Bronchial epithelial cell (primary cell): ENCODE measurements around the gene HAPSTR1. TPM values are rescaled to one million over a fixed set of nuclear protein-coding genes. Genes with fewer than 3 reads are reported as not detected.
"Not testable (repeated sequence)": the region's sequence is repeated elsewhere in the genome, so short reads cannot be mapped to it uniquely, and the experiment has no call there.

Experiments
- DNase-seq: peaks from one replicate; pipeline ENCODE4 v3.0.0-alpha.2; 2010; ENCODE audit warnings: low read depth
- FAIRE-seq: peaks from 2 replicates; lab custom pipeline; 2011; peaks lifted over from hg19 to GRCh38; lab: Jason Lieb, UNC
- H3K27me3 ChIP-seq: 2 replicates; pipeline ENCODE4 v1.5.1; 2011; ENCODE audit warnings: low read length; ENCODE audit not compliant: control insufficient read depth, insufficient read depth
- H3K36me3 ChIP-seq: 2 replicates; pipeline ENCODE4 v1.5.1; 2011; ENCODE audit warnings: low read length; ENCODE audit not compliant: control insufficient read depth, insufficient read depth
- H3K4me3 ChIP-seq: 2 replicates; pipeline ENCODE4 v1.5.1; 2011; ENCODE audit warnings: mild to moderate bottlenecking, low read depth, low read length, control low read depth
- total RNA-seq: library from RNA; depleted of rRNA; stranded (reverse); fragments of >200 nt; gene quantifications from 2 replicates; pipeline ENCODE4 v1.2.1, GENCODE V29; 2014
- TF ChIP-seq, protein P1 (sequence below): IDR thresholded peaks from 2 replicates; pipeline ENCODE4 v1.5.1; 2011; ENCODE audit warnings: mild to moderate bottlenecking, moderate library complexity, low read length, control low read depth, inconsistent platforms; ENCODE audit not compliant: insufficient read depth, severe bottlenecking

Gene HAPSTR1, protein sequence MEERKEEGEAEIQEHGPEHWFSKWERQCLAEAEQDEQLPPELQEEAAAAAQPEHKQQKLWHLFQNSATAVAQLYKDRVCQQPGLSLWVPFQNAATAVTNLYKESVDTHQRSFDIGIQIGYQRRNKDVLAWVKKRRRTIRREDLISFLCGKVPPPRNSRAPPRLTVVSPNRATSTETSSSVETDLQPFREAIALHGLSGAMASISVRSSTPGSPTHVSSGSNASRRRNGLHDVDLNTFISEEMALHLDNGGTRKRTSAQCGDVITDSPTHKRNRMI
- total RNA-seq: 66.1 and 91.0 TPM in 2 replicates

DNA sequence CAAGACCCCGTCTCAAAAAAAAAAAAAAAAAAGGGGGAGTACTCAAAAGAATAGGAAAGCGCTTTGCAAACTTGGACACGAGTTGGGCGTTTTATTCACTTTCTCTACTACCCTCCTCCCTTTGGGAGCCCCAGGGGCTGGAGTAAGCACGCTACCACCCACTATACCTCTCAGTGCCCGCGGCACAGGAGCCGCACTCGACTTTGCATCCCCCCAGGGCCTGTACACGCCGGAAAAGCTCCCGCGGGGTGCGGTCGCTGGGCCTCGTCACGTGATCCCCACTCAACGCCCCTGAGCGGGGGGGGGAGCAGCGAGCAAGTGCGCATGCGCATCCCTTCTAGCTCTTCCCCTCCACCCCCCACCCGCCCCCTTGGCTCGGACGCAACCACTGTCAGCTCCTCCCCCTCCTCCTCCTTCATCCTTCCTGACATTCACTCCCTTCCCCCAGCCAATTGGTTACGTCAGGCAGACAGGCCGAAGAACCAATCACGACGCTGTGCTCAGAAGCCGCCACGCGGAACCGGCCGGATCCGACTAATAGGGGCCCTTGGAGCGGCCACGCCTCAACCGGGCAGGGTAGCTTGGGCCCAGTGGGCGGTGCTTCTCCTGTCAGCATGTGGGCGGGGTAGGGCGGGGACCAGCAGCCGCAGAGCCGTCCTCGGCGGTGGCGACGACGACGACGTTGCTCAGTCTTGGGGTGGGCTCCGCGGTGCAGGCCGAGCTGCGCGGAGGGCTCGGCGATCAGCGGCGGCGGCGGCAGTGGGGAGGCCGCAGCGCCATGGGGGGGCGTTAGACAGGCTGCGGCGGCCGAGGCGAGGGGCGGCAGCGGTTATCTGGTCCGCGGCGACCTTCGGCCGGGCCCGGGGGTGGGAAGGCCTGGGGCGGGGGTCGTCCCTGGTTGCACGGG, at the start of gene HAPSTR1:
Gene HAPSTR1 (plus strand): TSS at position 685 of the 907 bp plus-strand sequence. CDS start 401 bp downstream, outside the sequence.
- FAIRE-seq: no peak
- DNase-seq: peak; percentile 99
- Histone ChIP-seq H3K4me3 (peak within 1 kb of the TSS; percentile 81), H3K36me3 (peaks cover 6% of the 10 kb centered on the region), H3K27me3 (no peaks in the 10 kb centered on the region)
- TF ChIP-seq, protein P1, sequence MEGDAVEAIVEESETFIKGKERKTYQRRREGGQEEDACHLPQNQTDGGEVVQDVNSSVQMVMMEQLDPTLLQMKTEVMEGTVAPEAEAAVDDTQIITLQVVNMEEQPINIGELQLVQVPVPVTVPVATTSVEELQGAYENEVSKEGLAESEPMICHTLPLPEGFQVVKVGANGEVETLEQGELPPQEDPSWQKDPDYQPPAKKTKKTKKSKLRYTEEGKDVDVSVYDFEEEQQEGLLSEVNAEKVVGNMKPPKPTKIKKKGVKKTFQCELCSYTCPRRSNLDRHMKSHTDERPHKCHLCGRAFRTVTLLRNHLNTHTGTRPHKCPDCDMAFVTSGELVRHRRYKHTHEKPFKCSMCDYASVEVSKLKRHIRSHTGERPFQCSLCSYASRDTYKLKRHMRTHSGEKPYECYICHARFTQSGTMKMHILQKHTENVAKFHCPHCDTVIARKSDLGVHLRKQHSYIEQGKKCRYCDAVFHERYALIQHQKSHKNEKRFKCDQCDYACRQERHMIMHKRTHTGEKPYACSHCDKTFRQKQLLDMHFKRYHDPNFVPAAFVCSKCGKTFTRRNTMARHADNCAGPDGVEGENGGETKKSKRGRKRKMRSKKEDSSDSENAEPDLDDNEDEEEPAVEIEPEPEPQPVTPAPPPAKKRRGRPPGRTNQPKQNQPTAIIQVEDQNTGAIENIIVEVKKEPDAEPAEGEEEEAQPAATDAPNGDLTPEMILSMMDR: no peak

DNA sequence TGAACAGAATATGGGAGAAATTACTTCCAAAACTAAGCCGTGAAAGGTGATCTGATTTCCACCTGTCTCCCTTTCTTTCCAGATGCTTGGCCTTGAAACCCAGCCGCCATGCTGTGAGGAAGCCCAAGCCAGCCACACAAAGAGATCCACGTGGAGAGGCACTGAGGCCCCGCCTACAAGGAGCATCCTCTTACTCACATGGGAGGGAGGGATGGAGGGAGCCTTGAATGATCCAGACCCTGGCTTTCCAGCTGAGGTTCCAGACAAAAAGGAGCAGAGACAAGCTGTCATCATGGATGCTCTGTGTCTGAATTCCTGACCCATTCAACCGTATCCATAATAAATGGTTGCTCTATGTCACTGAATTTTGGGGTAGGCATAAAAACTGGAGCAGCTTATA, 48.9 kb upstream of the HAPSTR1 start:
- H3K4me3 ChIP-seq: no peak overlapping the region
- FAIRE-seq (no peak), DNase-seq (no peak)
- TF ChIP-seq, protein P1: no peak
- no peaks in the 10 kb centered on the region for H3K27me3 ChIP-seq
- H3K36me3 ChIP-seq: no peaks in the 10 kb centered on the region

DNA sequence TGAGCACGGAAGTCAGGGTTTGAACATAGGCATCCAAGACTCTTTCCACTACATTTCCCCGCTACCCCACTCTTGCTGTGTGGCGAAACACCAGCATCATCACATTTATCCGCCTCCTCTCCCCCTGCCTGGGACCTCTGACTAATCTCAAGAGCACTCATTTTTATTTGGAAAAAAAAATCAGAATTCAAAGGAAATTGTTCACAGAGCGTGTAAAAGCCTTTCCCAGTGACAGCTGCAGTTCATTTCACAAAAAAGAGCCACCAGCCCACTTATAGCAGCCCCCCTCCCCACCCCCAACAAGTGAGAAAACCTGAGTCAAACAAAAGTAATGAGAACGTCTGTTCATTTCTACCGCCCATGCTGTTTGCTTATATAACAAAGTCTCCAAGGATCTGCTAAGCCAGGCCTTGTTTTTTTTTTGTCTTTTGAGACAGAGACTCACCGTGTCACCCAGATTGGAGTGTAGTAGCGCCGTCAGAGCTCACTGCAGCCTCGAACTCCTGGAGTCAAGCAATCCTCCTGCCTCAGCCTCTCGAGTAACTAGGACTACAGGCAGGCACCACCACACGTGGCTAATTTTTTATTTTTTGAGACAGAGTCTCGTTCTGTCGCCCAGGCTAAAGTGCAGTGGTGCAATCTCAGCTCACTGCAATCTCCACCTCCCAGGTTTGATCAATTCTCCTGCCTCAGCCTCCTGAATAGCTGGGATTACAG, 48.3 kb upstream of the HAPSTR1 start:
- peak; percentile 5 for DNase-seq
- Histone ChIP-seq H3K4me3 (no peak overlapping the region), H3K36me3 (no peaks in the 10 kb centered on the region), H3K27me3 (no peaks in the 10 kb centered on the region)
- FAIRE-seq: no peak
- TF ChIP-seq, protein P1: no peak

DNA sequence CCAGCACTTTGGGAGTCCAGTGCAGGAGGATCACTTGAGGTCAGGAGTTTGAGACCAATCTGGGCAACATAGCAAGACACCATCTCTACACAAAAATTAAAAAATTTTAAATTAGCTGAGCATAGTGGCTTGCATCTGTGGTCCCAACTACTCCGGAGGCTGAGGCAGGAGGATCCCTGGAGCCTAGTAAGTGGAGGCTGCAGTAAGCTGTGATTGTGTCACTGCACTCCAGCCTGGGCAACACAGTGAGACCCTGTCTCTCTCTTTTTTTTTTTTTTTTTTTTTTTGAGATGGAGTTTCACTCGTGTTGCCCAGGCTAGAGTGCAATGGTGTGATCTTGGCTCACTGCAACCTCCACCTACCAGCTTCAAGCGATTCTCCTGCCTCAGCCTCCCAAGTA, 45.9 kb upstream of the HAPSTR1 start:
- not testable (repeated sequence) for H3K27me3 ChIP-seq, FAIRE-seq, H3K36me3 ChIP-seq, DNase-seq, H3K4me3 ChIP-seq

DNA sequence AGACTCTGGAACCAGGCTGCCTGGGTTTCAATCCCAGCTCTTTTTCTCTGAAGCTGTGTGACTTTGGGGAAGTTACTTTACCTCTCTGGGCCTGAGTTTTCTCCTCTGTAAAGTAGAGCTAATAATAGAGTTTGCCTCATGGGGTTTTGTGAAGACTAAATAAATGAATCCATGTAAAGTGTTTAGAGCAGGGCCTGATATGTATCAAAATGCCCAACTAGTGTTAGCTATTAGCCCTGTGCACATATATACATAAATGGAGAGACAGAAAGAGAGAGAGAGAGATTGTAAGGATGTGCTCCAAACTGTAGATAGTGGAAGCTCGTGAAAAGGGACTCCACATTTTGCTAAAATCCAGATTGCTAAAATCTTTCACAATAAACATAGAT, 44.8 kb upstream of the HAPSTR1 start:
- H3K27me3 ChIP-seq: no peaks in the 10 kb centered on the region
- FAIRE-seq: no peak
- no peak for DNase-seq
- no peaks in the 10 kb centered on the region for H3K36me3 ChIP-seq
- TF ChIP-seq, protein P1: no peak
- H3K4me3 ChIP-seq: no peak overlapping the region
